Umbilical cord (tissue), 2 donors: Measurements from ENCODE around the gene MAD1L1. TPM values are rescaled to one million over a fixed set of nuclear protein-coding genes. Genes with fewer than 3 reads are reported as not detected.

Source experiments
- DNase-seq: peaks from one replicate; pipeline ENCODE4 v3.0.0-alpha.2; 2015; ENCODE audit warnings: low spot score
- total RNA-seq: library from RNA; depleted of rRNA; stranded (reverse); fragments of >200 nt; gene quantifications from one replicate; pipeline ENCODE4 v1.2.3, GENCODE V29; 2014; ENCODE audit warnings: low replicate concordance; ENCODE audit not compliant: insufficient read depth

Gene MAD1L1
- total RNA-seq, 1 donor from 2014 or later: 23.8 TPM

DNA sequence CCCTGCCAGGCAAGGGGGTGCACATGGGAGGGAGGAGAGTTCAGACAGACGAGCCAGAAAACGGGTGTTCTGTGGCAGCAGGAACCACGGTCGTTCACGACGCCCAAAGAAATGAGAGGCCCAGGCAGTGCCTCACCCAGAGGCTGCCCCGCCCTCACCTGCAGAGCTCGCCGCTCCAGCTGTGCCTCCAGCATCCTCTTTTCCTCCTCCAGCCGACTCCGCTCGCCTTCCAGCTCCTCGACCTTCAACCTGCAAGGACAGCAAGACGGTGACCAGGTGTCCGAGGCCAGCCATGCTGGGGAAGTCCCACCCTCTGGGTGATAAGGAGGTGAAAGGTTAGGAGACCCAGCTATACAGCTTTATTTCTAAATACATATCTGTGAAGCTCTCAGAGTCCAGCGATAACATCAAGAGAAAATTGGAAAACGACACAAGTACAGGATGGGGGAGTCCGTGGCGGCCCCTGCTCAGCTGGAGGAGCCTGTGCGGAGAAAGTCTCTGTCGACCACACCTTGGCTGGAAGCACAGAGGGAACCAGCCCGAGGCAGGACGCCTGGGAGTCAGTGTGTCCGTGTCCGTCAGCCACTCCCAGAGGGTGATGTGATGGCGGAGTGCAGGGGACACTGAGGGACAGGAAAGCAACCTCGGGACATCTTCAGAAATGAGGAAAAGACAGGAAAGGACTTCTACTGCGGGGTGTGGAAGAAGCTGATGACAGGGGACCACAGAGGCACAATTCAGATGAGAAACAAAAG is 275.1 kb downstream of the MAD1L1 start:
- no peak for DNase-seq

DNA sequence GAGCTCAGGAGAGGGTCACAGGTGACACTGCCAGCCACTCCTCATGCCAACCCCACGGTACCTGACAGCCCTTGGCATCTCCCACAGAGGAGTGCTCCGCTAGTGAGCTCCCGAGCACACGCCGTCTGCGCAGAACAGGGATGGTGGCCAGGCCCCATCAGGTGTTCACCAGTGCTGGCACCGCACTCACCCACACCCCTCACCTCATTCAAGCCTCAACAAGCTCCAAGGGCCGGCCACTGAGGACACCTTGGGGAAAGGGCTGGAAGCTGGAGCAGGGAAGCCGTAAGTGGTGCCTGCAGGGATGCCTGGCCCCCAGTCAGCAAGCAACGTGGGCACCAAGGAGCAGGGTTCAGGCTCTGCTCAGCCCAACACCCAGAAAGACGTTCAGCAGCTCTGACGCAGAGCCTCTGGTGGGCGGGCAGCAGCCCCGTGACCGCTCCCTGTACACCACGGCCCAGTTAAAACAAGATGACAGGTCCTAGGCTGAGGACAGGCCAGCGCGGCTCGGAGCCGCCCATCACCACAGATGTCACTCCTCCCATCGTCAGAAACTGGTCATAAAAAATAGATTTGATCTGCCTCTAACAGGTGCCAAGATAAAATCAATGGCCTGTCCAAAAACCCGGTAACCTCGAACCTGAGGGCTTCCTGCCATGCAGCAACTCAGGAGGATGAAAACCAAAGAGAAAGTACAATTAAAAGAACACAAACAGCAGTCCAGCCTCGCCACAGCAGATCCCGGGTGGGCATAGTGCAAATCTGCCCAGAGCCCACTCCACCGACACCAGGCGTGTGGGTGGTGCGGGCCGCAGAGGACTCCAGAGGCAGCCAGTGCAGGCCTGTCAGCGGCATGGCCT is 275.9 kb downstream of the MAD1L1 start:
- DNase-seq: no peak

DNA sequence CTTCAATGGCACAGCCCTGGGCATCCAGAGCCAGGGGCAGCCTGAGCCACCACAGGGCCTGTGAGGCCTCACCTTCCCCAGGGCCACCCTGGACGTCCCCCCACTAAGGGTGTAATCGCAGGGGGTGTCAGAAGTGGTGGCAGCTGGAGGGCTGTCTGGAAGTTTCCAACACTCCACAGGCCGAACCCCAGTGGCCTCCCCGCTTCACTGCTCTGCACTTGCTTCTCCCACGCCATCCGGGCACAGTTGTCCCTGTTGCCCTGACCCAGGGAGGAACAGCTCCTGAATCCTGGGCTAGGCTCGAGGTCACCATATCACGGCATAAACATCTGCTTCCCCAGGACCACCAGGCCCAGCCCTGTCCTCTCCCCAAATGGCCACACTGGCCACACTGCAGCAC is 276.6 kb downstream of the MAD1L1 start:
- no peak for DNase-seq

DNA sequence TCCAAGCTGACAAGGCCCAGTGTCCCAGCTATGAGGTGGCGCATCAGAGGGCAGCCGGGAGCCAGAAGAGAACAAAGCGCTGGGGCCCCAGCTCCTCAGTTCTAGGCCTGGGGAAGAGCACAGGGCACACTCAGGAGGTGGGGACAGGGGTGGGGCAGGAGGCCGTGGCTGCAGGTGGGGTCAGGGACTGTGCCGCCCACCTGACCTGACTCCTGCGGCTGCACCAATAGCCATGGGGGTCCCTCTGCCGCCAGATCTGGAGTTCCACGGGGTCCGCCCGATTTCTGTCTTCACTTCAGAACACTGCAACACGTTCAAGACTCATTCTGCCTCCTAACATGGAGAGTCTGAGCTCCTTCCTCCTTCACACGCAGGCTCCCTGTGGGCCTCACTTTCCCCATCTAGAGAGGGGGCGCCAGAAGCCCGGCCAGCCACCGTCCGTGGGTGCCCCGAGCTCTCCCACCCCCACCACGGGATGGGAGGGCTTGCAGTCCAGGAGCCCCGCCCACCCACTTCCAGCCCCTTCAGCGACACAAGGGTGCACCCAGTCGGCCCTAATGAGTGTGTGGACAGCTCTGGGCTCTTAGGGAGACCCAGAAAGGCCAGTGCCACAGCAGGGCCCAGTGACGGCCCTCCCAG is 278.3 kb downstream of the MAD1L1 start:
- DNase-seq: no peak

DNA sequence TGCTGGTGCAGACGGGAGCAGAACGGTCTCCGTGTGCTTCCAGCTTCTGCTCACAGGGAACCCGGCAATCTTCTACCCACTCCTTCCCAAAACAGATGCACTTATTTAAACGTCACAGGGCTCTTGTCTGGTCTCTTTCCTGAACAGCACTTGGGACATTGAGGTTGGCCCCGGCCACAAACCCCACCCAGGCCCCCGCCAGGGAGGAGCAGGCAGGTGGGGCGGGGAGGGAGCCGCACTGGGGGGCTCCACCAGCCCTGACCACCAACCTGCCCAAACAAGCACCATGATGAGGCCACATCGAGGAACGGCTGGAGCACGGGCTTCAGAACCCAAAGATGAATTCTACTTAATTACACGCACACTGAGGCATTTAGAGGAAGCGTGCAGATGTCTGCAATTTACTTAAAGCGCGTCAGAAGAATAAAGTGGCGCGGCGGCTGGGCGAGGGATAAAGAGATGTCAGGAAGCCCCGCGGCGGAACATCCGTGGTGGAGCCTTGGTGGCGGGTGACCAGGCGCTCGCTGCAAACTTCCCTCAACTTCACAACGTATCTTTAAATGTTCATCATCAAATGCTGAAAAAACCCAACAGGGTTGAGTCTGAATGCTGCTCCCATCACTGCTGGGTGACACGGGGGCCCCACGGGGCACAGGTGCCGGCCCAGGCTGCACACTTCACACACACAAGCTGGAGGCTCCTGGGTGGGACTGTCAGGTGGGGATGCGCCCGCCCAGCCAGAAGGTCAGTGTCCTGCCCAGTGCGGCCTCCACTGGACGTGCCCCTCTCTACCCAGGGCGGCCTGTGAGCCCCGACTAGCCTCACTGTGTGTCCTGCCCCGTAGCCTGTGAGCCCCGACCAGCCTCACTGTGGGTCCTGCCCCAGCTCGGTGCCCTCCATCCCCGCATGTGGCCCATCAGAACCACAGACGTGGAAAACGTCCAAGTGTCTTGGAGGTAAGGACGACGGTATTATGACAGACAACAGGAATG is 279.2 kb downstream of the MAD1L1 start:
- no peak for DNase-seq

DNA sequence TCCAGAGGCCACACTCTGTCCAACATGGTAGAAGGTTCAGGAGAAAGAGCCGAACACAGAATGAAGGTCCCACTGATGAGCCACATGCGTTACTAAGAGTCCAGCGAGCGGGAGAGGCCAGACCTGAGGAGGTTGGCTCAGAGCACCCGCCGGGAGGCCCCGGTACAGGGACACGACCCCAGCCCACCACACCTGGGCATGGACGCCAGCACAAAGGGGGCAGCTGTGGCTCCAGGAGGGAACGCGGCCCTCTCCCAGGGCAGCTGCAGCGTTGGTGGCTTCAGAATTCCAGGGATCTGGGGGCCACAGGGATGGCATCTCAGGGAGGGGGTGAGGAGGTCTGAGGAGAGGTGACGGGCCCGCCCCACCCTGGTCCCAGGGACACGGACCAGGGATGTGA is 280.0 kb downstream of the MAD1L1 start:
- DNase-seq: no peak

DNA sequence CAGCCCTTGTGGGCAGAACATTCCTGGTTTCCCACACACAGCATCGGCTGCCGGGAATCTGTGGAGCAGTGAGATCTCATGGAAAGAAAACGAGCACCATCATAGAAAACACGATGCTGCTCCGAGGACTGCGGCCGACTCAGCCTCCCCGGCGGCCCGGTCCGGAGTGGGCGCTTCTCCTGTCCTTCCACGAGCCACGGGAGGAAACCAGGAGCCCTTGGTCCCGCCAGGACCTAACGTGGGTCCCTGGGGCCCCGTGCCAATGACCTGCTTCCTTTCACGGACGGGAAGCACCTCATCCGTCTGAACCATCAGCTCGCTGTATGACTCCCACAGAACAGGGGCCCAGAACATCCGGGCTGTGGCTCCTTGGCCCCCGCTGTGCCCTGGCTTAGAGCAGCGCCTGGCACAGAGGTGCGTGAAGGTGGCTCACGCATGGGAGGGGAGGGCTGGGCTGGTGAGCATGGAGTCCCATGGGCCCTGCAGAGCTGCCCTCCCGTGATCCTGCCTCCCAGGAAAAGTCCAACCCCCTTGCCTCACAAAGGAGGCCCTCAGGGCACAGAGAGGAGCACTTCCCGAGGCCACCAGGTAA is 280.5 kb downstream of the MAD1L1 start:
- no peak for DNase-seq

DNA sequence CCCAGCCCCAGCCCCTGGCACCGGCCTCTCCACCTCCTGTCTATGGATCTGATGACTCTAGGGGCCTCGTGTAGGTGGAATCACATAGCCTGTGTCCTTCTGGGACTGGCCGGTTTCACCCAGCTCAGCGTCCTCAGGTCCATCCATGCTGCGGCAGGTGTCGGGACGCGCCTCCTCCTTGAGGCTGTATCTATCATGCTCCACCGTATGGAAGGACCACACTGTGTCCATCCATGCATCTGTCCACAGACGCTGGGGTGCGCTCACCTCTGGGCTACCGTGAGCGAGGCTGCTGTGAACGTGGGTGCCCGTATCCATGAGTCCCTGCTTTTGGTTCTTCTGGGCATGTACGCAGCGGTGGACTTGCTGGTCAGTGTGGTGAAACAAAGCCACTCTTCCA is 281.1 kb downstream of the MAD1L1 start:
- DNase-seq: no peak

DNA sequence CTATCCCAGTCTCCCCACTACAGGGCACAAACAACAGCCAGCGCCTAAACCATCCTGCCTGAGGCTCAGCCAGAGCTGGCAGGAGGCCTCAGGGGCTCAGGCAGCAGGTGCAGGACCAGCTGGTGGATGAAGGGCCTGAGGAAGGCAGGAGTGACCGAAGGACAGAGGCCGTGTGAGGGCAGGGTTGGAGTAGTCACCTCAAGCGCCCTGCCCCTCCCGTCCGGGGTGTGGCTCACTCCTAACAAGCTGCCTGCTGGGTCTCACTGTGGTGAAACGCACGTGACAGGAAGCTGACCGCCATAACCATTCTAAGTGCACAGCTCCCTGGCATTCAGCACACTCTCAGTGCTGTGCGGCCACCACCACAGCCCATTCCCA is 281.6 kb downstream of the MAD1L1 start:
- DNase-seq: no peak

DNA sequence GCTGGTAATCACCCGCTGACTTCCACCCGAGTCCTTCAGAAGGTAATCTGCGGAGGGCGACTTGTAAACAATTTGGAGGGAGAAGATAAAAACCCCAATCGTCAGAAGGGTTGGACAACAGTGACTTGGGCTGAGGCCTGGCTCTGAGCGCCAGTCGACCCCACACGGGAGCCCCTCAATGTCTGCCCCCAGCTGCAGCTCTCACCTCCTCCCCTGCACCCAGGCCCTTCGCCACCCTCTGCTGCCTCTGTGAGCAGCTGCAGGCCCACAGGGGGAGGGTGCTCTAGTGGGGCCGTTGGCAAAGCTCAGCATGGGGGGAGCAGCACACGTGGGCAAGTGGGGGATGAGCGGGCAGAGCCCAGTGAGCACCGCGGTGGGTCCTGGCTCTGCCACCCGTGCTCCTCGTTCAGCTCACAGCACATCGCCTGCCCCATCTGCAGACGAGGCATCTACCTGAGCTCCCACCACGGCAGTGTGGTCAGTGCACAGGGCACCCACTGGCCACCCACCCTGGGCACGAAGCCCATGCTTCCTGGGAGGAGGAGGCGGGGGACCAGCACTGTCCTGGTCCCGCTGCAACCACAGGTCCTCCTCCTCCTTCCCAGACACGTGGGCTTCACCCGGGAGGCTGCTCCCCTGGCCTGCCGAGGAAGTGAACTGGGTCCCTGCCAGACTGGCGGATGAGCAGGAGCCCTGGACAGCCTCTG is 282.1 kb downstream of the MAD1L1 start:
- no peak for DNase-seq

DNA sequence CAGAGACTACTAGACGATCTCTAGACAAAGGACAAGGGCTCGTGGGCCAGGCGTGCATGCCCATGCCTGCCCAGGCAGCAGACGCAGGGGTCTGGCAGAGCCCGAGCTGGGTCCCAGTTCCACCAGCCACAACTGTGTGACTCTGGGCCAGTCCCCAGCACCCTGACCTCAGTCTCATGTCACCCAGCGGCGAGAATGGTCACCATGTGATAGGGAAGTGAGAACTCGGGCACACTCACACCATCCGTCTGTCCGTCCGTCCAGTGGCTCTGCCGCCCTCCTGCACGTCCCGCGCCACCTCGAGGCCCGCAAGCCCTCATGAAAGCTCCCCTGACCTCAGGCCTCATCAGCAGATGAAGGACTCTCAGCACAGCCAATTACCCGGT is 282.7 kb downstream of the MAD1L1 start:
- no peak for DNase-seq

DNA sequence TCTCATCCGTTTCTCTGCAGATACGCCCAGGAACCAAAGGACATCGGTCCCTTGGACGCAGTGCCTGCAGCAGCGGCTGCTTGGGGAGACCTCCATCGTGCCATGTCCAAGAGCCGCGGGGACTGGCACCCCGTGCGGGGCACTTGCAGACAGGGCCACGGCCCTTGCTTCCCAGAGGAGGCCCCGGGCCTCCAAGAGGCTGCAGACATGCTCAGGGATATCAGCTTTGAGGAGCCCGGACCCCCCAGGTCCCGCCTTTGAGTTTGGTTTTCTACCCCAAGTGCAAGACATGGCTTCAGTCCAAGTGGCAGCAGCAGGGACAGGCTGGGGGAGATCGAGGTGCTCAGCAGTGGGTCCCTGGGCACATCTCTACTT is 283.1 kb downstream of the MAD1L1 start:
- DNase-seq: no peak

DNA sequence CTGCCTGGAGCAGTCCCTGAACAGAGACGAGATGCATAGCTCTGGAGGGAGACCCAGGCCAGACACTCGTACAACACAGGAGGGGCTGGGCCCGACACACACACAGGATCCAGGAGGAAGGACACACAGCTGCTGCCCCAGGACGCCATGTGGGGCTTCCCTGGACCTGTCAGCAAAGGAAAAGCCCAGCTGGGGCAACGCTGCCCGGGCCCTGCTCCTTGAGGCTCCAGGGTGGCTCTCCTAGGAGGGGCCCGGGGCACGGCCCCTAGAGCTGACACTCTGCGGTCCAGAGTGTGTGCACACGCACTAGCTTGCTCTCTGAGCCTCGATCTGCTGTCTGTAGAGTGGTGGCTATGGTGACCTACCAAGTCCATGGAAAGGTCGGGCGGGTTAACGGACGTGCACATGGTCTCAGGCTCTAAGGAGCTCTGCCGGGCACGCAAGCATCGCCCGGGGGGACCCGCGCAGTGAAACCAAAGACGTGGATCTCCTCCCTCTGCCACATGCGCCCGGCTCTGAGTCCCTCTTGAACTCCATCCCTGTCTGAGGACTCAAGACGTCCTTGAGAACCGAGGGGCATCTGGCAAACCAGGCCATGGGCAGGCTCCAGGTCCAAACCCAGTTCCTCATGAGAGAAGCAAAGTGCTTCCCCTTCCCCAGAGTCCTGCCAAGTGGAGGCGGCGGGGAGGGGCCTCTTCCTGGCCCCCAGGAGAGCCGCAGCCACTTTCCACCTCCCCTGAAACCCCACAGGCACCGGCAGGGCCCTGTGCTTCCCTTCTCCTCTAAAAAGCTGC is 283.7 kb downstream of the MAD1L1 start:
- no peak for DNase-seq

DNA sequence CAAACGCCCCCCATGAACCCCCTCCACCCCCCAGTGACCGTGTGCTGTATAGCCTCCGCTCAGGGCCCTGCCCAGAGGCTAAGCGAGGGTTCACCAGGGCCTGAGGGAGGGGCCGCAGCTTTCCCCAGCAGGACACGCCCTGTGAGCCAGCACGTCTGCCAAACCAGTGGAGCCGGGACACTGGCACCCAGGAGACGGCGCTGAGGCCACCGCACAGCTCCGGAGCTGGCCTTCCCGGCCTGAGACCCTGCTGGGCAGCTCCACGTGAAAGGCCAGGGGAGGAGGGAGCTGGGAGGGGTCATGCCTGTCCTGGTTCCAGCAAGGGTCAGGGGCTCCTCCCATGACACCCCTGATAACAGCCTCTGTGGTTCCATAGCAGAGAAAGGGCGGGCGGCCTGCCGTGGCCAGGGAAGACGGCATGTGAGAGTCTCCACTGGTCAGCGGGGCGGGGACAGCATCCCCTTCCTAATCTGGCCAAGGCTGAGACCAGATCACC is 284.4 kb downstream of the MAD1L1 start:
- DNase-seq: no peak

DNA sequence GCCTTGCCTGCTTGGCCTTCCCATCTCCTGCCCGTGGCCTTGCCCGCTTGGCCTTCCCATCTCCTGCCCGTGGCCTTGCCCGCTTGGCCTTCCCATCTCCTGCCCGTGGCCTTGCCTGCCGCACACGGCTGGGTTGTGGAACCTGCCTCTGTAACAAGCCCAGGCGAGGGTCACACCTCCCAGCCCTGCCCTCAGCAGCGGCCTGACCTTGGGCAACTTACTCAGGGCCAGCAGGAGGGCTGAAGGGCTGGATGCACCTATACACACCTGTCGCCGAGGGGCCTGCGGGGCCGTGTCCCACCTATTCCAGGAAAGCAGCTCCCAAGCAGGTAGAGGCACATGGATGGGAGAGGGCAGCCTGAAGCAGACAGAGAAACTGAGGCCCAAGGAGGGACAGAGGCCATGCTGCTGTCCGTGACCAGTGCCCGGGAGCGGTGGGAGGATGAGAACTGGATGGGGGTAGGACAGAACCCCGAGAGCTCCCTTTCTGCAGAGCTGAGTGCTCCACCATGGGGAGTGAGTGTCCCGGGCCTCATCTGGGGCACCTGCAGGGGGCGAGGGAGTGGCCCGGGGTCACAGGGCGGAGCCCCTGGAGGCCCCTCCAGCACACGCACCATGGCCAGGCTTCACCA is 285.0 kb downstream of the MAD1L1 start:
- DNase-seq: no peak

DNA sequence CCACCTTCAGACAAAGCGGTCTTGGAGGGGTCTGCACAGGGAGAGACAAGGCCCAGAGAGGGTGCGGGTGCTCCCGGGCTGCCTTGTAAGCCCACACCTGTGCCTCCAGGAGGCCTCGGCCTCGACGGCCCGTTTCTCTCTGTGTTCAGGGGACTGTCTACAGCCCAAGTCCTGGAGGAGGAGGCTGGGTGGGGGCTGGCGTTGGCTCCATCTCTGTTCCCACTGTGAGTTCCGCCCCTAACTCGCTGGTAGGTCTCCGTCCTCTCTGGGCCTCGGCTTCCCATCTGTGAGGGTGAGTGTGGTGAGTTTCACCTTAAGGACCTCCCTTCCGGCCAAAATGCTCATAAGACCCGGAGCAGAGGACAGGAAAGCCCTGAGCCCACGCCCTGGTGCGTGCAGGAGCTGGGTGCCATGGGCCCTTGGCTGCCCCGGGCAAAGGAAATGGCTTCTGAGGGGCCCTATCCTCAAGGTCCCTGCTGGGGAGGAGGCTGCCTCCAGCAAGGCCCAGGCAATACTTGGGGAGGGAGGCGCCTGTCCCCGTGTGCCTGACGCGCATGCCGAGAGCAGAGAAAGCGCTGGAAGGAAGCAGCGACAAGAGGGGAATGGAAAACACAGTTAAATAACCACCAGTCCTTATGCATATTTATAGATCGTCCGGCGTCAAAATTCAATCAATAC is 285.8 kb downstream of the MAD1L1 start:
- DNase-seq: no peak

DNA sequence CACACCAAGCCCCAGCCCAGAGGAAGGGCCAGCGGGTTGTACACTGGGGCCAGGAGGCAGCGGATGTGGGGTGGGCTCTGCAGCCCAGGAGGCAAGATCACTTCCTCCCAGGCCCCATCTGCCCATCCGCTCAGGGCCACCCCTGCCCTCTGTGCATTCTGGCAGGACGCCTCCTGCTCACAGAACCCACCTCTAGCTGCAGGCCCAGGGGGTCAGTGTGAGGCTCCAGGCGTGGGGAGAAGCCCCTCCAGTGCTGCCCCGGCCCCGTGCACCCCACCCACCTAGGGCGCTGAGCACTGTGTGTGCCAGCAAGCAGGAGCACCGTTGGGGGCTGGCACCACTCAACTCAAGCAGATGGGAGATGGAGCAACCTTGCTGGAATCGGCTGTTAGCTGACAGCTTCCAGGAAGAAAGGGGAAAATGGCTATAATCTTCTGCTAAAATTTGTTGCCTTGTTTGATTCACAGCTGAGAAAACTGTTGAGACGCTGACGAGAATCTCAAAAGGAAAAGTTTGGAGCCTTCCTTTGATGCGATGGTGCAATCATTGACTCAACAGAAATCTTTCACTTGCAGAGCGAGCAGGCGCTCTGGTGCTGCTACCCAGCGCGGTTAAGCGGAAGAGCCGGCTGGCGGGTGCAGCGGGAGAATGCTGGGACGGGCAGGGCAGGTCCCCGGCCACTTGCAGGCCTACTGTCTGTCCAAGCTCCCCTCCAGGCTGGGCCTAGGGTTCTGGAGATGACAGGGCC is 286.5 kb downstream of the MAD1L1 start:
- DNase-seq: no peak

DNA sequence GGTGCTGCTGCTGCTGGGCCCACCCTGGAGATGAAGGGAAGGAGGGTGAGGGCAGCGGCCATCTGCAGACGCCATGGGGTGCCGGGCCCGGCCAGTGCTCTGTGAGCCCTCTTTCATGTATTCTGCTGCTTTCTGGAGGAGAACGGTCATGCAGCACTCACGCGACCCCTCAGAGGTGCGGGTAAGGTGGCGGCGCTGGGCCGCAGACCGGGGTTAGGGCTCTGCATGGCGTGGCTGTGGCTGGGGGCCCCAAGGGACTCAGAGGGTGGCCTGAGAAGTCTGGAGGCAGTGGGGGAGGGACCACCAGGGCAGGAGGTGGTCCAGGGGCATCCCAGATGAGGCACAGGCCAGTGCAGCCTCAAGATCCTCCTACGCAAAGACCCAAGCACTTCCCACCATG is 287.2 kb downstream of the MAD1L1 start:
- DNase-seq: no peak
